Calu3 (cell line): Measurements from ENCODE around the gene BEX3. TPM values are rescaled to one million over a fixed set of nuclear protein-coding genes. Genes with fewer than 3 reads are reported as not detected.

ENCODE experiments used
- BruUV-seq: library from RNA; stranded (reverse); fragments of 400-500 nt; replicated peaks from 2 replicates; lab custom pipeline; 2021; lab: Mats Ljungman, UMichigan
- CTCF ChIA-PET: fragments of 300-600 bp; sonication (Branson Sonifier 250); formaldehyde crosslinking; loops from one replicate; lab custom pipeline; 2022; ENCODE audit warnings: antibody characterized with exemption; lab: Charles Lee
- DNase-seq: peaks from one replicate; pipeline ENCODE4 v3.0.0; 2022
- H3K27ac Mint-ChIP-seq: one replicate; pipeline ENCODE4 v1.8.0; 2022; ENCODE audit warnings: mixed read lengths; ENCODE audit not compliant: unreplicated experiment
- H3K27me3 Mint-ChIP-seq: one replicate; pipeline ENCODE4 v1.8.0; 2022; ENCODE audit warnings: mixed read lengths; ENCODE audit not compliant: unreplicated experiment
- H3K36me3 Mint-ChIP-seq: one replicate; pipeline ENCODE4 v1.8.0; 2022; ENCODE audit warnings: mild to moderate bottlenecking, moderate library complexity, mixed read lengths; ENCODE audit not compliant: insufficient read depth, unreplicated experiment
- H3K4me1 Mint-ChIP-seq: one replicate; pipeline ENCODE4 v1.8.0; 2022; ENCODE audit warnings: mild to moderate bottlenecking, low read depth, mixed read lengths; ENCODE audit not compliant: unreplicated experiment
- H3K4me3 Mint-ChIP-seq: one replicate; pipeline ENCODE4 v1.8.0; 2022; ENCODE audit warnings: mild to moderate bottlenecking, low read depth, moderate library complexity, mixed read lengths; ENCODE audit not compliant: unreplicated experiment
- H3K9me3 Mint-ChIP-seq: one replicate; pipeline ENCODE4 v1.8.0; 2022; ENCODE audit warnings: low read depth, mixed read lengths; ENCODE audit not compliant: unreplicated experiment
- intact Hi-C: fragments of 100-400 bp; cut with micrococcal nuclease; formaldehyde crosslinking; loops from one replicate; pipeline ENCODE4 v1.10.0; 2022; ENCODE audit not compliant: unreplicated experiment
- total RNA-seq: library from RNA; stranded (reverse); gene quantifications from 2 replicates; pipeline ENCODE4 v1.2.3, GENCODE V29; 2022
- TF ChIP-seq, protein P1 (sequence below): fragments of 200-600 bp; IDR thresholded peaks from one replicate; pipeline ENCODE4 v1.8.0; 2022; ENCODE audit warnings: antibody characterized with exemption; ENCODE audit not compliant: unreplicated experiment

BEX3 gene
- total RNA-seq, 1 experiment from 2014 or later, result 117 TPM

DNA sequence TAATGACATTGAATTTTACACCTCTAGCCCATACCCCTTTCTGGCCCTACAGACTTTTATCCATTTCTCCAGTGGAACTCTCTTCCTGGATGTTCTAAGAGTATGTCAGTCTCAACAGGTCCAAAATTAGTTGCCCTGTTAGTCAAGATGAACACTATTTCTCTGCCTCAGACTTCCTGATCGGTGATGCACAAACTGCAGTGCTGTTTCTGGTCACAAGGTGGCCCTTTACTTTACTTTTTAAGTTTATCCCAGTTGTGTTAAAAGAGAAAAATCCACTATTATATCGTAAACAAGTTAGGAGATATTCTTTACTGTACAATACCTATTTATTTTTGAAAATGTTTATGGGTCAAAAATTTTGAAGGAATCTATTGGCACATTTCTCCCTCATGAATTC, 33.2 kb upstream of the BEX3 start:
- intact Hi-C loops, result loop anchor here (1.0 to 5.0 kb wide), 2 partner anchors 121 to 131 kb away; no protein-coding TSS in a partner anchor
- peak; percentile 43 for DNase-seq
- BruUV-seq, result no TSS peak

GRCh38 chrX:103344606-103345005, 31.7 kb upstream of the BEX3 start:
- no peaks in the 10 kb centered on the region for H3K9me3 Mint-ChIP-seq
- H3K4me3 Mint-ChIP-seq, result no peak overlapping the region
- no TSS peak for BruUV-seq
- H3K36me3 Mint-ChIP-seq, result no peaks in the 10 kb centered on the region
- CTCF ChIA-PET, result no interaction called here
- TF ChIP-seq, protein P1, sequence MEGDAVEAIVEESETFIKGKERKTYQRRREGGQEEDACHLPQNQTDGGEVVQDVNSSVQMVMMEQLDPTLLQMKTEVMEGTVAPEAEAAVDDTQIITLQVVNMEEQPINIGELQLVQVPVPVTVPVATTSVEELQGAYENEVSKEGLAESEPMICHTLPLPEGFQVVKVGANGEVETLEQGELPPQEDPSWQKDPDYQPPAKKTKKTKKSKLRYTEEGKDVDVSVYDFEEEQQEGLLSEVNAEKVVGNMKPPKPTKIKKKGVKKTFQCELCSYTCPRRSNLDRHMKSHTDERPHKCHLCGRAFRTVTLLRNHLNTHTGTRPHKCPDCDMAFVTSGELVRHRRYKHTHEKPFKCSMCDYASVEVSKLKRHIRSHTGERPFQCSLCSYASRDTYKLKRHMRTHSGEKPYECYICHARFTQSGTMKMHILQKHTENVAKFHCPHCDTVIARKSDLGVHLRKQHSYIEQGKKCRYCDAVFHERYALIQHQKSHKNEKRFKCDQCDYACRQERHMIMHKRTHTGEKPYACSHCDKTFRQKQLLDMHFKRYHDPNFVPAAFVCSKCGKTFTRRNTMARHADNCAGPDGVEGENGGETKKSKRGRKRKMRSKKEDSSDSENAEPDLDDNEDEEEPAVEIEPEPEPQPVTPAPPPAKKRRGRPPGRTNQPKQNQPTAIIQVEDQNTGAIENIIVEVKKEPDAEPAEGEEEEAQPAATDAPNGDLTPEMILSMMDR, result no peak
- no peak for DNase-seq
- H3K4me1 Mint-ChIP-seq, result no peaks in the 10 kb centered on the region
- H3K27me3 Mint-ChIP-seq, result no peaks in the 10 kb centered on the region
- H3K27ac Mint-ChIP-seq, result no peak overlapping the region
- intact Hi-C loops, result loop anchor here (5.0 kb wide), 1 partner anchor 132 kb away; no protein-coding TSS in a partner anchor

More for the DNA sequence above, 33.2 kb upstream of the BEX3 start:
- H3K4me3 Mint-ChIP-seq, result no peak overlapping the region
- H3K27me3 Mint-ChIP-seq, result no peaks in the 10 kb centered on the region
- H3K36me3 Mint-ChIP-seq, result no peaks in the 10 kb centered on the region
- no peaks in the 10 kb centered on the region for H3K4me1 Mint-ChIP-seq
- TF ChIP-seq, protein P1, result peak; percentile 36
- no peaks in the 10 kb centered on the region for H3K9me3 Mint-ChIP-seq
- H3K27ac Mint-ChIP-seq, result no peak overlapping the region
- CTCF ChIA-PET, result no interaction called here

DNA sequence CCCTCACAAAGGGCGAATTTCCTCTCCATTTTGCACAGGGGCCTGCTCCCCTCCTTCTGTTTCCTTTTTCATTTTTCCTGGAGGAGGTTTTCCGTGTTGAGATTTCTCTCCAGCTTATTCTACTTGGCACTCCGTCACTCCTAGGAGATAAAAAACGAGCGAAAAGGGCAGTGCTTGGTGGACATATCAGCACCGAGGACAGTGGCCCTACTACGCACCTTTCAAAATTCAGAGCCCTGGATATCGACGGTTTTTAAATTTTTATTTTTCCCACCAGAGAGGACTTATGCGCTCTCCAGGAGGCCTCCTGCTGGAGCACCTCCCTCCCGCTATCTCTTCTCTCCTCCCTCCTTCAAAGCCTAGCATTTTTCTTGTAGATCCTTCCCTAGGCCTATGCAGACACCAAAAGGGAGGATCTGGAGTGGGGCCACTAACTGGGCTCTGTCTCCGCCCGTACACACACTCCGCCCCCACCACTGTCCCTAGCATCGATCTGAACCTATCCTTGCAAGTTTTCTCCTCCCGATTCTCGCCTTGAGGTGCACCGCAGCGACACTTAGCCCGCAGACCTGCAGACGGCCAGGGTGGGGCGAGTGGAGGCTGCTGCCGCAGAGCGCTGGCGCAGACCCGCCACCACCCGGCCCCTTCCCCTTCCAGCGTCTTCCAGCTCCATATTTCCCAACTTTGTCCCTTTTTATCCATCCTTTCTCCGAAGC, 28.5 kb upstream of the BEX3 start:
- TF ChIP-seq, protein P1, result no peak
- BruUV-seq, result no TSS peak
- intact Hi-C loops, result no loop called here
- H3K4me1 Mint-ChIP-seq, result peaks cover 8% of the 10 kb centered on the region
- CTCF ChIA-PET, result no interaction called here
- no peaks in the 10 kb centered on the region for H3K9me3 Mint-ChIP-seq
- no peaks in the 10 kb centered on the region for H3K36me3 Mint-ChIP-seq
- H3K27ac Mint-ChIP-seq, result no peak overlapping the region
- DNase-seq, result no peak
- H3K4me3 Mint-ChIP-seq, result no peak overlapping the region
- H3K27me3 Mint-ChIP-seq, result no peaks in the 10 kb centered on the region

DNA sequence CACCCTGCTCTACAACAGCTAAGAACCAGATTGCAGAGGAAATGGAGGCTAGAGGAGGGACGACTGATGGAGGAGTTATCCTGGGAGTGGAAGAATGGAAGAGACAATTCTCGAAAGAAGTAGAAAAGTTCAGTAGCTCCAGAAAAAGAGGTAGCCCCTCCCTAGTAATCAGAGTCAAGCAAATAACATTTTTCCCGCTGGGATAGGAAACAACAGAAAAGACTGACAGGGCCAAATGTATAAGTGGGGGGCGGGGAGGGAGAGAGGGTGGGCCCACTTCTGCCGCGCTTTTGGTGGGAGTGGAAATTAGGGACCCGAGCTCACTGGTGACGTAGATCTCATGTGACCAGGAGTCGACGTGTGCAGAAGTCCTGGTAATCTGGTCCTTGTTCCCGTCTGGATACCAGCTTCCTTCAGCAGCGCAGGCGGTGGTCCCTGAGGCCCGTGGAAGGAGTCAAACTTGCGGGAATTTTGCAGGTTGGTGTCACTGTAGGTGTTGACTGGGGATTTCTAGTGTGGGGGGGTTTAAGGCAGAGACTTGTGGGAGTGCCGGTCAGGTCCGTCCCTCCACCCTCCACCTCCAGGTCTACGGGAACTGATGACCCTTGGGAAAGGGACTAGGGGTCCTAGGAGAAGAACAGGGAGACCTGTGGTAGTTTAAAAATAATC, 20.1 kb upstream of the BEX3 start, which contains the start of gene TCEAL9:
TSS of gene TCEAL9 (plus strand) at position 377 of the 669 bp plus-strand sequence. CDS start 1,179 bp downstream, outside the sequence.
- H3K4me1 Mint-ChIP-seq, result peaks cover 25% of the 10 kb centered on the region
- no TSS peak for BruUV-seq
- TF ChIP-seq, protein P1, result no peak
- H3K27ac Mint-ChIP-seq, result peak within 1 kb of the TSS; percentile 93
- peak; percentile 30 for DNase-seq
- intact Hi-C loops, result no loop called here
- CTCF ChIA-PET, result no interaction called here
- peak within 1 kb of the TSS; percentile 86 for H3K4me3 Mint-ChIP-seq
- H3K9me3 Mint-ChIP-seq, result no peaks in the 10 kb centered on the region
- H3K36me3 Mint-ChIP-seq, result peaks cover 23% of the 10 kb centered on the region
- H3K27me3 Mint-ChIP-seq, result no peaks in the 10 kb centered on the region
